ENCODE measurements around the gene RAP1GAP2. TPM values are rescaled to one million over a fixed set of nuclear protein-coding genes. Genes with fewer than 3 reads are reported as not detected.

RAP1GAP2 gene
- polyA plus RNA-seq, 3 donors: 1.5 to 48.4 (median 6.1) TPM

- Mint-ChIP-seq H3K27ac (no peak overlapping the region), H3K27me3 (ENCODE audit: low read depth in 3 of 3) (peaks cover 0 to 2% (median 0%) of the 10 kb centered on the region in 3 donors)
- no CpG with 5 or more reads among the region's 10 CpGs for WGBS (ENCODE audit: insufficient coverage)
Measured at GRCh38 chr17:2964370-2964769, 168.1 kb downstream of the RAP1GAP2 start.

GRCh38 chr17:2964831-2965230 is 168.6 kb downstream of the RAP1GAP2 start:
- H3K36me3 Mint-ChIP-seq: peaks cover 66 to 84% of the 10 kb centered on the region in 2 donors
- no peak for DNase-seq
- Histone ChIP-seq H3K9me3 (replicated peaks in 1 of 2; ENCODE audit: control insufficient read depth in 1 of 2, insufficient read depth in 1 of 2, low read length in 2 of 2) (no peaks in the 10 kb centered on the region), H3K27ac (ENCODE audit: low read depth in 1 of 2, low read length in 2 of 2) (no peak overlapping the region), H3K4me1 (ENCODE audit: control insufficient read depth in 1 of 2, insufficient read depth in 2 of 2, low read length in 2 of 2) (no peaks in the 10 kb centered on the region), H3K4me3 (replicated peaks in 1 of 3; ENCODE audit: low read depth in 2 of 3, low read length in 3 of 3) (no peak overlapping the region), H4K20me1 (ENCODE audit: insufficient read depth, low read length) (peaks cover 58% of the 10 kb centered on the region), H3K27me3 (ENCODE audit: control insufficient read depth in 2 of 2, insufficient read depth in 2 of 2, low read length in 2 of 2) (no peaks in the 10 kb centered on the region), H3K79me2 (ENCODE audit: insufficient read depth, low read length) (no peaks in the 10 kb centered on the region), H3K36me3 (replicated peaks in 1 of 2; ENCODE audit: control insufficient read depth in 1 of 2, insufficient read depth in 2 of 2, low read length in 2 of 2) (peaks cover 69 to 74% of the 10 kb centered on the region in 2 donors), H2AFZ (ENCODE audit: insufficient read depth, low read depth, low read length, poor library complexity, severe bottlenecking) (no peak overlapping the region), H3K4me2 (replicated peaks; ENCODE audit: extremely low read depth, low read length, poor library complexity, severe bottlenecking) (no peak overlapping the region), H3K9ac (ENCODE audit: insufficient read depth, low read length, poor library complexity, severe bottlenecking) (no peak overlapping the region)
- H3K27me3 Mint-ChIP-seq (ENCODE audit: low read depth in 3 of 3): peaks cover 0 to 2% (median 0%) of the 10 kb centered on the region in 3 donors
- H3K9me3 Mint-ChIP-seq: peaks cover 0 to 5% (median 0%) of the 10 kb centered on the region in 7 donors
- H3K4me1 Mint-ChIP-seq: no peaks in the 10 kb centered on the region
- intact Hi-C loops (cut with micrococcal nuclease): no loop called here
- TF ChIP-seq CTCF (IDR thresholded peaks at IDR 0.05): no peak
- H3K4me3 Mint-ChIP-seq: no peak overlapping the region
- 98% methylated on average over 11 of the region's 11 CpGs for WGBS (ENCODE audit: insufficient coverage)
- H3K27ac Mint-ChIP-seq: no peak overlapping the region

More at GRCh38 chr17:2964370-2964769, 168.1 kb downstream of the RAP1GAP2 start:
- peaks cover 61% of the 10 kb centered on the region for H4K20me1 ChIP-seq (ENCODE audit: insufficient read depth, low read length)
- intact Hi-C loops (cut with micrococcal nuclease): no loop called here
- TF ChIP-seq CTCF (IDR thresholded peaks at IDR 0.05): no peak
- H3K4me2 ChIP-seq (replicated peaks; ENCODE audit: extremely low read depth, low read length, poor library complexity, severe bottlenecking): no peak overlapping the region
- H3K79me2 ChIP-seq (ENCODE audit: insufficient read depth, low read length): no peaks in the 10 kb centered on the region
- Mint-ChIP-seq H3K9me3 (peaks cover 0 to 5% (median 0%) of the 10 kb centered on the region in 7 donors), H3K4me3 (no peak overlapping the region), H3K36me3 (peaks cover 66 to 84% of the 10 kb centered on the region in 2 donors), H3K4me1 (no peaks in the 10 kb centered on the region)
- no peak overlapping the region for H3K4me3 ChIP-seq (replicated peaks in 1 of 3; ENCODE audit: low read depth in 2 of 3, low read length in 3 of 3)
- H3K9me3 ChIP-seq (replicated peaks in 1 of 2; ENCODE audit: control insufficient read depth in 1 of 2, insufficient read depth in 1 of 2, low read length in 2 of 2): no peaks in the 10 kb centered on the region
- no peak overlapping the region for H2AFZ ChIP-seq (ENCODE audit: insufficient read depth, low read depth, low read length, poor library complexity, severe bottlenecking)
- no peaks in the 10 kb centered on the region for H3K4me1 ChIP-seq (ENCODE audit: control insufficient read depth in 1 of 2, insufficient read depth in 2 of 2, low read length in 2 of 2)
- H3K27ac ChIP-seq (ENCODE audit: low read depth in 1 of 2, low read length in 2 of 2): no peak overlapping the region
- H3K9ac ChIP-seq (ENCODE audit: insufficient read depth, low read length, poor library complexity, severe bottlenecking): no peak overlapping the region
- no peaks in the 10 kb centered on the region for H3K27me3 ChIP-seq (ENCODE audit: control insufficient read depth in 2 of 2, insufficient read depth in 2 of 2, low read length in 2 of 2)
- no peak for DNase-seq
- peaks cover 69 to 77% of the 10 kb centered on the region in 2 donors for H3K36me3 ChIP-seq (replicated peaks in 1 of 2; ENCODE audit: control insufficient read depth in 1 of 2, insufficient read depth in 2 of 2, low read length in 2 of 2)

Measured in CD14-positive monocyte (primary cell).